ENCODE data around the gene BCL2L1. TPM values are rescaled to one million over a fixed set of nuclear protein-coding genes. Genes with fewer than 3 reads are reported as not detected.
"Not testable (repeated sequence)": the region's sequence is repeated elsewhere in the genome, so short reads cannot be mapped to it uniquely, and the experiment has no call there.

The BCL2L1 gene
- polyA plus RNA-seq, 4 donors: 75.2 to 87.9 (median 85.4) TPM

DNA sequence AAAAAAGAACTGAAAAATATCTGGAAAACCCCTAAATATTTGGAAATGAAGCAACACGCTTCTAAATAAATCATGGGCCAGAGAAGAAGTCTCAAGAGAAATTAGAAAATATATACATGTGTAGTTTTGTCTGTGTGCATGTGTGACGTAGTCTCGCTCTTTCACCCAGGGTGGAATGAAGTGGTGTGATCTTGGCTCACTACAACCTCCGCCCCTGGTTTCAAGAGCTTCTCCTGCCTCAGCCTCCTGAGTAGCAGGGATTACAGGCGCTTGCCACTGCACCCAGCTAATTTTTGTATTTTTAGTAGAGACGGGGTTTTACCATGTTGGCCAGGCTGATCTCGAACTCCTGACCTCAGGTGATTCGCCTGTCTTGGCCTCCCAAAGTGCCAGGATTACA, 96.1 kb downstream of the BCL2L1 start:
- not testable (repeated sequence) for DNase-seq (ENCODE audit: low read depth in 4 of 4, low spot score in 3 of 4)

DNA sequence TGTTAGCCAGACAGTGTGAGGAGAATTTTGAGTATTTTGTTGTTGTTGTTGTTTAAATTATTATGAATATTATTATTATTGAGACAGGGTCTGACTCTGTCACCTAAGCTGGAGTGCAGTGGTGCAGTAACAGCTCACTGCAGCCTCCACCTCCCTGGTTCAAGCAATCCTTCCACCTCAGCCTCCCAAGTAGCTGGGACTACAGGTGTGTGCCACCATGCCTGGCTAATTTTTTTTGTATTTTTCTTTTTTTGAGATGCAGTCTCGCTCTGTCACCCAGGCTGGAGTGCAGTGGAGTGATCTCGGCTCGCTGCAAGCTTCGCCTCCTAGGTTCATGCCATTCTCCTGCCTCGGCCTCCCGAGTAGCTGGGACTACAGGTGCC, 99.6 kb downstream of the BCL2L1 start:
- not testable (repeated sequence) for DNase-seq (ENCODE audit: low read depth in 4 of 4, low spot score in 3 of 4)

DNA sequence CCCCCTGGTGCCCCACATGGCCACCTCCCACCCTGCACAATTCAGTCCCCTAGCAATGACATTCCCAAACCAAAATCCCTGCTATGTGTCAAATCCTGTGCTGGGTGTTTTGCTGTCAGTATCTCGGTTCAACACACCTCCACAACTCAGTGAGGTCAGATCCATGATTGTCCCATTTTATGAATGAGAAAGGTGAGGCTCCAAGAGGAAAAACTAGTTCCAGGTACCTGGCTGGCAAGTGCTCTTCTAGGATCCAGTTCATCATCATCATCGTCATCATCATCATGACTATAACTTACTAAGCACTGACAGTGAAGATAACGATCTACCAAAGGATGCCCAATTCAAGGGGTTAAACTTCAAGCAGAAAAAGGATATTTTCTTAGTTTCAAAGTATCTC, 102.4 kb downstream of the BCL2L1 start:
- DNase-seq (ENCODE audit: low read depth in 4 of 4, low spot score in 3 of 4): no peak

DNA sequence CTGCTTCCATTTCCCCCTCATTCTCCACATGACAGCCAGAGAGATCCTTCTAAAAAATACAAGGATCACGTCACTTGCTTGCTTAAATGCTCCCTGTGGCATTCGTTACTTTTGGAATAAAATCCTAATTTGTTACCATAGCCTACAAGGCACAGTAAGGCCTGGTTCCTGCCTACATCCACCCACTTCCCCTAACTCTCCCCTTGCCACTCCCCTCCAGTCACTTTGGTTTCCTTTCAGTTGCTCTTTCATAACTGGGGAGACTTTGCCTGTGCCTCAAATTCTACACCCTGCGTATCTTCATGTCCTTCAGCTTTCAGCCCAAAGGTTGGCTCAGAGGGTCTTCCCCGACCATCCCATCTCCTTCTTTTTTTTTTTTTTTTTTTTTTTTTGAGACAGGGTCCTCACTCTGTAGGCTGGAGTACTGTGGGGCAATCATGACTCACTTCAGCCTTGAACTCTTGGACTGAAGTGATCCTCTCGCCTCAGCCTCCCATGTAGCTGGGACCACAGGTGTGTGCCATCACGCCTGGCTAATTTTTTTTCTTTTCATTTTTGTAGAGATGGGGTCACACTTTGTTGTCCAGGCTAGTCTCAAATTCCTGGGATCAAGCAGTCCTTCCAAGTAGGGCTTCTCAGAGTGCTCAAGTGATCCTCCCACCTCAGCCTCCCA, 105.1 kb downstream of the BCL2L1 start:
- no peak for DNase-seq (ENCODE audit: low read depth in 4 of 4, low spot score in 3 of 4)

GRCh38 chr20:31615416-31615815, 107.3 kb downstream of the BCL2L1 start:
- no peak for DNase-seq (ENCODE audit: low read depth in 4 of 4, low spot score in 3 of 4)

Other genes with a start within 250 kb of the BCL2L1 start
- gene DEFB124, start 247.7 kb downstream of the BCL2L1 start, polyA plus RNA-seq (ENCODE audit: insufficient read length in 4 of 4): under 1 TPM in 1 of 4 donors, not detected in 3; 0.12 TPM
- gene REM1, start 247.6 kb downstream of the BCL2L1 start, polyA plus RNA-seq (ENCODE audit: insufficient read length in 4 of 4): under 1 TPM; 0.61 to 0.95 (median 0.78) TPM
- gene HM13, start 208.4 kb downstream of the BCL2L1 start, polyA plus RNA-seq (ENCODE audit: insufficient read length in 4 of 4): 100 to 1,000 TPM; 127 to 152 (median 141) TPM
- gene ID1, start 117.6 kb downstream of the BCL2L1 start, polyA plus RNA-seq (ENCODE audit: insufficient read length in 4 of 4): 100 to 1,000 TPM; 166 to 231 (median 190) TPM
- gene COX4I2, start 85.0 kb downstream of the BCL2L1 start, polyA plus RNA-seq (ENCODE audit: insufficient read length in 4 of 4): 1 to 10 TPM; 1.8 to 3.2 (median 2.2) TPM
- gene TPX2, start 16.4 kb upstream of the BCL2L1 start, polyA plus RNA-seq (ENCODE audit: insufficient read length in 4 of 4): 10 to 100 TPM; 46.9 to 50.8 (median 48.5) TPM
- gene MYLK2, start 96.5 kb upstream of the BCL2L1 start, polyA plus RNA-seq (ENCODE audit: insufficient read length in 4 of 4): under 1 TPM; 0.44 to 0.94 (median 0.75) TPM
- gene FOXS1, start 122.7 kb upstream of the BCL2L1 start, polyA plus RNA-seq (ENCODE audit: insufficient read length in 4 of 4): 1 to 10 TPM; 6.5 to 8.9 (median 7.4) TPM
- gene DUSP15, start 147.7 kb upstream of the BCL2L1 start, polyA plus RNA-seq (ENCODE audit: insufficient read length in 4 of 4): 10 to 100 TPM; 16.1 to 23.1 (median 19.2) TPM
- gene TTLL9, start 147.8 kb upstream of the BCL2L1 start, polyA plus RNA-seq (ENCODE audit: insufficient read length in 4 of 4): 1 to 10 TPM; 3.1 to 5.6 (median 3.2) TPM
- 10 to 100 TPM; 18.7 to 21.9 (median 20.4) TPM for gene PDRG1, start 229.2 kb upstream of the BCL2L1 start, polyA plus RNA-seq (ENCODE audit: insufficient read length in 4 of 4)
- under 1 TPM; 0.26 to 0.39 (median 0.37) TPM for gene XKR7, start 245.3 kb upstream of the BCL2L1 start, polyA plus RNA-seq (ENCODE audit: insufficient read length in 4 of 4)

Data from right renal pelvis (tissue), 4 donors.